Anterior cingulate cortex (tissue), 58 donors: ENCODE data around the gene PSMA1.
"Not testable (repeated sequence)": the region's sequence is repeated elsewhere in the genome, so short reads cannot be mapped to it uniquely, and the experiment has no call there.

Experiments
- DNase-seq, 58 donors: peaks; one replicate each; lab custom pipeline; 2025; lab: John Stamatoyannopoulos, UW

The PSMA1 gene

GRCh38 chr11:14519917-14520746 is at the start of gene PSMA1:
TSS of gene PSMA1 (minus strand) at chr11:14520386. CDS start at chr11:14520299, 87 bp downstream.
- DNase-seq: peak; percentile 63 to 96 (median 88)

- DNase-seq: not testable (repeated sequence)
Observed at GRCh38 chr11:14569516-14569915, 49.3 kb upstream of the PSMA1 start.

- DNase-seq: no peak
Observed at GRCh38 chr11:14567064-14567651, 47.0 kb upstream of the PSMA1 start.

GRCh38 chr11:14566331-14567063 is 46.3 kb upstream of the PSMA1 start:
- no peak for DNase-seq

GRCh38 chr11:14565845-14566244 is 45.7 kb upstream of the PSMA1 start:
- no peak for DNase-seq

GRCh38 chr11:14555818-14556217 is 35.6 kb upstream of the PSMA1 start:
- no peak for DNase-seq

GRCh38 chr11:14554959-14555358 is 34.8 kb upstream of the PSMA1 start:
- DNase-seq: peak in 3 of 58 donors; percentile 16 to 67 (median 59)

- peak in 1 of 58 donors; percentile 5 for DNase-seq
Observed at GRCh38 chr11:14552089-14552488, 31.9 kb upstream of the PSMA1 start.

- no peak for DNase-seq
Observed at GRCh38 chr11:14551380-14551779, 31.2 kb upstream of the PSMA1 start.

- DNase-seq: no peak
Observed at GRCh38 chr11:14549891-14550290, 29.7 kb upstream of the PSMA1 start.

- DNase-seq: no peak
Observed at GRCh38 chr11:14547440-14547839, 27.3 kb upstream of the PSMA1 start.

GRCh38 chr11:14546672-14547071 is 26.5 kb upstream of the PSMA1 start:
- peak in 2 of 58 donors; percentile 1 to 13 for DNase-seq

- no peak for DNase-seq
Observed at GRCh38 chr11:14544611-14545010, 24.4 kb upstream of the PSMA1 start.

GRCh38 chr11:14543260-14543659 is 23.1 kb upstream of the PSMA1 start:
- DNase-seq: no peak

- DNase-seq: peak in 1 of 58 donors; percentile 20
Observed at GRCh38 chr11:14542324-14542723, 22.1 kb upstream of the PSMA1 start.

GRCh38 chr11:14541192-14541947 is 21.2 kb upstream of the PSMA1 start:
- DNase-seq: peak in 18 of 58 donors; percentile 5 to 57 (median 27)

- no peak for DNase-seq
Observed at GRCh38 chr11:14539982-14540421, 19.8 kb upstream of the PSMA1 start.

- DNase-seq: no peak
Observed at GRCh38 chr11:14538926-14539554, 18.9 kb upstream of the PSMA1 start.

- DNase-seq: peak in 9 of 58 donors; percentile 3 to 66 (median 22)
Observed at GRCh38 chr11:14538271-14538925, 18.2 kb upstream of the PSMA1 start.
